Gastrocnemius medialis (tissue), 4 donors: ENCODE results near the gene IBTK. TPM values are rescaled to one million over a fixed set of nuclear protein-coding genes. Genes with fewer than 3 reads are reported as not detected.

Experiments
- ATAC-seq, 2 donors: fragments of 150-250 bp; one replicate each; pipeline ENCODE4 v1.9.1; 2016
- DNase-seq, 2 donors: peaks; one replicate each; pipeline ENCODE4 v3.0.0-alpha.2; 2019
- H3K27ac ChIP-seq, 4 donors: fragments of 200-600 bp; sonication (generic); 1 replicate in 1 of 4; 2 replicates in 3 of 4; pipeline ENCODE4 v1.5.1; 2016 to 2018; ENCODE audit warnings: mild to moderate bottlenecking in 2 of 4, moderate library complexity in 1 of 4
- H3K27me3 ChIP-seq, 3 donors: fragments of 200-600 bp; sonication (generic) in 2 of 3; 1 replicate in 1 of 3; 2 replicates in 2 of 3; pipeline versions ENCODE4 v1.5.1 to v1.6.0; 2016 to 2019; ENCODE audit warnings: mild to moderate bottlenecking in 1 of 3, moderate library complexity in 1 of 3
- H3K36me3 ChIP-seq, 2 donors: fragments of 200-600 bp; sonication (generic) in 1 of 2; one replicate each; pipeline ENCODE4 v1.5.1; 2017 to 2018
- H3K4me1 ChIP-seq, 2 donors: fragments of 200-600 bp; sonication (generic) in 1 of 2; one replicate each; pipeline ENCODE4 v1.5.1; 2016 to 2017; ENCODE audit warnings: mild to moderate bottlenecking in 2 of 2
- H3K4me3 ChIP-seq, 4 donors: fragments of 200-600 bp; sonication (generic) in 3 of 4; 1 replicate in 1 of 4; 2 replicates in 3 of 4; pipeline ENCODE4 v1.5.1; 2016 to 2019; ENCODE audit warnings: mild to moderate bottlenecking in 2 of 4
- H3K9me3 ChIP-seq, 3 donors: fragments of 200-600 bp; sonication (generic) in 2 of 3; 1 replicate in 1 of 3; 2 replicates in 2 of 3; pipeline ENCODE4 v1.5.1; 2016 to 2019
- CTCF ChIP-seq, 5 experiments: fragments of 450-650 bp in 3 of 5; fragments of 200-600 bp in 2 of 5; sonication (generic) in 2 of 5; IDR thresholded peaks in 4 of 5; conservative IDR thresholded peaks in 1 of 5; 1 replicate in 4 of 5; 2 replicates in 1 of 5; pipeline ENCODE4 v1.5.1; 2016 to 2019; ENCODE audit warnings: antibody characterized with exemption in 5 of 5, mild to moderate bottlenecking in 3 of 5, moderate library complexity in 3 of 5
- POLR2A ChIP-seq, 2 donors: fragments of 450-650 bp; IDR thresholded peaks; one replicate each; pipeline ENCODE4 v1.6.1; 2017; ENCODE audit warnings: antibody characterized with exemption in 2 of 2, mild to moderate bottlenecking in 2 of 2, moderate library complexity in 2 of 2
- in situ Hi-C, 4 donors: fragments of 200-750 bp; cut with MboI; loops; one replicate each; pipeline versions ENCODE4 v1.15.0 to v1.8.0; 2017; ENCODE audit warnings: low sequenced_read_pairs in 4 of 4
- intact Hi-C: fragments of 100-400 bp; cut with DNase I; formaldehyde crosslinking; loops from one replicate; pipeline ENCODE4 v1.15.1; 2023; ENCODE audit warnings: low total_unique reads
- total RNA-seq, 4 donors: library from RNA; depleted of rRNA; stranded (reverse); fragments of >200 nt; gene quantifications; one replicate each; pipeline versions ENCODE4 v1.1.0 to v1.2.3, GENCODE V29; 2016

IBTK gene
- total RNA-seq, 4 donors from 2014 or later: 26.2 to 31.7 (median 29.5) TPM

GRCh38 chr6:82273295-82273694, 25.8 kb upstream of the IBTK start:
- Histone ChIP-seq H3K4me1 (no peaks in the 10 kb centered on the region), H3K36me3 (no peaks in the 10 kb centered on the region), H3K4me3 (no peak overlapping the region), H3K9me3 (no peaks in the 10 kb centered on the region), H3K27me3 (no peaks in the 10 kb centered on the region), H3K27ac (no peak overlapping the region)
- ATAC-seq (no peak), DNase-seq (no peak)
- in situ Hi-C loops: loop anchor here in 2 of 4 donors (10.0 kb wide), 1 partner anchor 782 kb away; no protein-coding TSS in a partner anchor
- intact Hi-C loops: no loop called here
- no peak for TF ChIP-seq POLR2A (IDR thresholded peaks at IDR 0.05)
- TF ChIP-seq CTCF (IDR thresholded peaks at IDR 0.05 in 4 of 5, conservative IDR thresholded peaks at IDR 0.05 in 1 of 5): no peak

GRCh38 chr6:82270881-82271635, 23.5 kb upstream of the IBTK start:
- Histone ChIP-seq H3K4me3 (no peak overlapping the region), H3K9me3 (no peaks in the 10 kb centered on the region), H3K4me1 (no peaks in the 10 kb centered on the region), H3K27me3 (no peaks in the 10 kb centered on the region), H3K27ac (no peak overlapping the region), H3K36me3 (no peaks in the 10 kb centered on the region)
- in situ Hi-C loops (loop anchor here in 2 of 4 donors (10.0 kb wide), 1 partner anchor 784 kb away; no protein-coding TSS in a partner anchor), intact Hi-C loops (loop anchor here (1.0 kb wide), 1 partner anchor 784 kb away; no protein-coding TSS in a partner anchor)
- ATAC-seq (no peak), DNase-seq (no peak)
- peak in 4 of 5 experiments; percentile 22 to 61 (median 42) for TF ChIP-seq CTCF (IDR thresholded peaks at IDR 0.05 in 4 of 5, conservative IDR thresholded peaks at IDR 0.05 in 1 of 5)
- no peak for TF ChIP-seq POLR2A (IDR thresholded peaks at IDR 0.05)

- no peaks in the 10 kb centered on the region for H3K36me3 ChIP-seq
- H3K27ac ChIP-seq: no peak overlapping the region
- TF ChIP-seq POLR2A (IDR thresholded peaks at IDR 0.05) (no peak), CTCF (IDR thresholded peaks at IDR 0.05 in 4 of 5, conservative IDR thresholded peaks at IDR 0.05 in 1 of 5) (no peak)
- no peaks in the 10 kb centered on the region for H3K27me3 ChIP-seq
- in situ Hi-C loops (no loop called here), intact Hi-C loops (no loop called here)
- no peaks in the 10 kb centered on the region for H3K4me1 ChIP-seq
- H3K9me3 ChIP-seq: no peaks in the 10 kb centered on the region
- no peak overlapping the region for H3K4me3 ChIP-seq
- no peak for ATAC-seq
- DNase-seq: no peak
Measured at GRCh38 chr6:82268301-82268846, 20.8 kb upstream of the IBTK start.

GRCh38 chr6:82264824-82265223, 17.3 kb upstream of the IBTK start:
- H3K4me1 ChIP-seq: no peaks in the 10 kb centered on the region
- no peaks in the 10 kb centered on the region for H3K27me3 ChIP-seq
- TF ChIP-seq CTCF (IDR thresholded peaks at IDR 0.05 in 4 of 5, conservative IDR thresholded peaks at IDR 0.05 in 1 of 5): no peak
- H3K4me3 ChIP-seq: no peak overlapping the region
- no peak for DNase-seq
- intact Hi-C loops: no loop called here
- no peaks in the 10 kb centered on the region for H3K36me3 ChIP-seq
- in situ Hi-C loops: no loop called here
- no peak overlapping the region for H3K27ac ChIP-seq
- no peak for ATAC-seq
- no peaks in the 10 kb centered on the region for H3K9me3 ChIP-seq
